GM18520 (cell line): ENCODE results near the gene BBS1.
"Not testable (repeated sequence)": the region's sequence is repeated elsewhere in the genome, so short reads cannot be mapped to it uniquely, and the experiment has no call there.

Experiments used
- ATAC-seq: cut with Tn5 transposase; IDR thresholded peaks from one replicate; pipeline ENCODE4 v1.9.1; 2021; ENCODE audit not compliant: unreplicated experiment

Gene BBS1

GRCh38 chr11:66569076-66569475 is 58.6 kb downstream of the BBS1 start:
- no peak for ATAC-seq

GRCh38 chr11:66570079-66570849 is 59.8 kb downstream of the BBS1 start:
- no peak for ATAC-seq

DNA sequence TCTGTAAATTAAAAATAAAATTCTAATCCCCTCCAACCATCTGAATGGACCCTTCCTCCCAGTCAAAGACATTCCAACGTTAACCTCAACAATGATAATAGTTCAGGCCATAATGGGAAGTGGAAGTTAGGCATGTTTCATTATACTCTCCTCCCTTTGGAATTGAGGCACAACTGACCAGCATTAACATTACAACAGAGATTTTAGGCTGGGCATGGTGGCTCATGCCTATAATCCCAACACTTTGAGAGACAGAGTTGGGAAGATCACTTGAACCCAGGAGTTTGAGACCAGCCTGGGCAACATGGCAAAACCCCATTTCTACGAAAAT is 60.4 kb downstream of the BBS1 start:
- no peak for ATAC-seq

GRCh38 chr11:66579017-66579606 is 68.7 kb downstream of the BBS1 start:
- no peak for ATAC-seq

DNA sequence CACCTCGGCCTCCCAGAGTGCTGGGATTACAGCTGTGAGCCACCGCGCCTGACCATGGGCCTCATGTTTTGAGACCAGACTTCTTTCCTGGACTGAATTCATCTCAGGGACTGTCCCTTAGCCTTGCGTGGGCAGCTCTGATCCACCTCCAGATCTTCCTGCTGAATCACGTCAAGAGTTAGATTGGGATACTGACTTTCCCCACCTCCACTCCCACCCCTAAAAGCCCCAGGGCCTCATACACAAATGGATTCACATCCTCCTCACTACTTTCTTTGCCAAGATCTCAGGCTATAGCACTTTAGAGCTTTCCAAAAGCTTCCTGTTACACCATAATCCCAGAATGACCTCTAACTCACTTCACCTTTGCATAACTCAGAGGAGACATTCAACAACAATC is 70.4 kb downstream of the BBS1 start:
- ATAC-seq = no peak

GRCh38 chr11:66581261-66581660 is 70.8 kb downstream of the BBS1 start:
- no peak for ATAC-seq

DNA sequence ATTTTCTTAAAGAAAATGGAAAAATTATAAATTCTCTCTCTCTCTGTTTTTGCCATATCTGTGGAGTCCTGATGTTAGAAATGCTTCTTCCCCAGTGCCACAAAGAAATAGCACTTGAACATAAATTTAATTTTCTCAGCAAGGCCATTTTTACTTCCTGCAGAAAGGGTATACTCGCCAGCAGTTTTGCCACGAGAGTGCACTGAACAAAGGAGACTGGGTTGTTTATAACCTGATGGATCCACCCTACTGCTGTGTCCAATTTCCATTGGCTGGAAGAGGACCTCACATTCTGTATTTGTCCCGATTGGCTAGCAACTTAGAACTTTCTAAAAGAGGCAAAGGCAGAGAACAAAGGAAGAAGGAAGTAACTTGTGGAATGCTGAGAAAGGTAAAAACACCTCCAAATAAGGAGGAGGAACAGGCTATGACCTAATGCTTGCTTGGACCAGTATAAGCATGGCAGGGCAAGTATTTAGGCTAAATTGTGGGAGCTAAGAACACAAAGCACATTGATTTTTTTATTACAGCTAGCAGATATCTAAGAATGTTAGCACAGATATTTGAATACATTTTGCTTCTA is 72.2 kb downstream of the BBS1 start:
- ATAC-seq = not testable (repeated sequence)
